ENCODE data around the gene OSBP2.

Gene OSBP2

GRCh38 chr22:30941363-30941740, 246.7 kb downstream of the OSBP2 start:
- H3K9me2 ChIP-seq (replicated peaks; ENCODE audit: low read depth, low read length): no peaks in the 10 kb centered on the region
- H2AFZ ChIP-seq (ENCODE audit: low read length): no peak overlapping the region
- H3K9ac ChIP-seq (ENCODE audit: low read depth, low read length, poor library complexity, severe bottlenecking): no peak overlapping the region
- no peak overlapping the region for H3K4me3 ChIP-seq (ENCODE audit: low read length, poor library complexity, severe bottlenecking)
- TF ChIP-seq, protein P1, sequence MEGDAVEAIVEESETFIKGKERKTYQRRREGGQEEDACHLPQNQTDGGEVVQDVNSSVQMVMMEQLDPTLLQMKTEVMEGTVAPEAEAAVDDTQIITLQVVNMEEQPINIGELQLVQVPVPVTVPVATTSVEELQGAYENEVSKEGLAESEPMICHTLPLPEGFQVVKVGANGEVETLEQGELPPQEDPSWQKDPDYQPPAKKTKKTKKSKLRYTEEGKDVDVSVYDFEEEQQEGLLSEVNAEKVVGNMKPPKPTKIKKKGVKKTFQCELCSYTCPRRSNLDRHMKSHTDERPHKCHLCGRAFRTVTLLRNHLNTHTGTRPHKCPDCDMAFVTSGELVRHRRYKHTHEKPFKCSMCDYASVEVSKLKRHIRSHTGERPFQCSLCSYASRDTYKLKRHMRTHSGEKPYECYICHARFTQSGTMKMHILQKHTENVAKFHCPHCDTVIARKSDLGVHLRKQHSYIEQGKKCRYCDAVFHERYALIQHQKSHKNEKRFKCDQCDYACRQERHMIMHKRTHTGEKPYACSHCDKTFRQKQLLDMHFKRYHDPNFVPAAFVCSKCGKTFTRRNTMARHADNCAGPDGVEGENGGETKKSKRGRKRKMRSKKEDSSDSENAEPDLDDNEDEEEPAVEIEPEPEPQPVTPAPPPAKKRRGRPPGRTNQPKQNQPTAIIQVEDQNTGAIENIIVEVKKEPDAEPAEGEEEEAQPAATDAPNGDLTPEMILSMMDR (conservative IDR thresholded peaks at IDR 0.05; ENCODE audit: low read length): no peak
- TF ChIP-seq EZH2phosphoT487 (IDR thresholded peaks at IDR 0.05; ENCODE audit: borderline replicate concordance): no peak
- H3K4me2 ChIP-seq (ENCODE audit: low read depth, low read length, poor library complexity, severe bottlenecking): no peak overlapping the region
- H3F3A ChIP-seq (ENCODE audit: low read depth): no peaks in the 10 kb centered on the region
- no peaks in the 10 kb centered on the region for H3K79me2 ChIP-seq (ENCODE audit: insufficient read depth, low read length)
- H3K9me3 ChIP-seq (ENCODE audit: insufficient read depth, low read depth, low read length): no peaks in the 10 kb centered on the region
- H3K36me3 ChIP-seq (ENCODE audit: insufficient read depth, low read length): peaks cover 93% of the 10 kb centered on the region; the same call in 1 of the 2 replicates
- H3K27me3 ChIP-seq (ENCODE audit: insufficient read depth, low read length, poor library complexity, severe bottlenecking): no peaks in the 10 kb centered on the region
- no peaks in the 10 kb centered on the region for H4K20me1 ChIP-seq (ENCODE audit: insufficient read depth, low read length, poor library complexity, severe bottlenecking)
- no peaks in the 10 kb centered on the region for H3K4me1 ChIP-seq (ENCODE audit: insufficient read depth, low read length, poor library complexity, severe bottlenecking)

DNA sequence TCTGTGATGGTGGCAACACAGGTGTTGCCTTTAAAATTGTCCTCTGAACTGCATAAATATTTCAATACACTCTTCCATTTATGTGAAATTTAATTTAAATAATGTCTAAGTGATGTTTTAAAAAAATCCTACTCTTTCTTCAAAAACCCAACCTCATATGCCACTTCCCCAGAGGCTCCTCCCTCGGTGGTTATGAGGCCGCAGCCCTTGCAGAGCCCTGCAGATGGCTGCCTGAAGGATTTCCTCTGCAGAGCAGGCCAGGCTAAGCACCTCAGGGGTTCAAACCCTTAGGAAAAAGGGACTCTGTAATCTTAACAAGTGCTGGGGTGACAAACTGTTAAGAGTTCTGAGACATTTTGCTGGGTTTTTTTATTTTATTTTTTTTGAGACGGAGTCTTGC, 248.7 kb downstream of the OSBP2 start:
- Histone ChIP-seq H4K20me1 (ENCODE audit: insufficient read depth, low read length, poor library complexity, severe bottlenecking) (no peaks in the 10 kb centered on the region), H3K4me3 (ENCODE audit: low read length, poor library complexity, severe bottlenecking) (no peak overlapping the region), H3K9ac (ENCODE audit: low read depth, low read length, poor library complexity, severe bottlenecking) (no peak overlapping the region), H3K4me1 (ENCODE audit: insufficient read depth, low read length, poor library complexity, severe bottlenecking) (no peaks in the 10 kb centered on the region), H3K36me3 (ENCODE audit: insufficient read depth, low read length) (peaks cover 91% of the 10 kb centered on the region; the same call in 1 of the 2 replicates), H3K9me3 (ENCODE audit: insufficient read depth, low read depth, low read length) (no peaks in the 10 kb centered on the region), H3K9me2 (replicated peaks; ENCODE audit: low read depth, low read length) (no peaks in the 10 kb centered on the region), H3K27me3 (ENCODE audit: insufficient read depth, low read length, poor library complexity, severe bottlenecking) (no peaks in the 10 kb centered on the region), H3K79me2 (ENCODE audit: insufficient read depth, low read length) (no peaks in the 10 kb centered on the region), H2AFZ (ENCODE audit: low read length) (no peak overlapping the region), H3F3A (ENCODE audit: low read depth) (no peaks in the 10 kb centered on the region), H3K4me2 (ENCODE audit: low read depth, low read length, poor library complexity, severe bottlenecking) (no peak overlapping the region)
- TF ChIP-seq, protein P1 (conservative IDR thresholded peaks at IDR 0.05; ENCODE audit: low read length): no peak
- no peak for TF ChIP-seq EZH2phosphoT487 (IDR thresholded peaks at IDR 0.05; ENCODE audit: borderline replicate concordance)

DNA sequence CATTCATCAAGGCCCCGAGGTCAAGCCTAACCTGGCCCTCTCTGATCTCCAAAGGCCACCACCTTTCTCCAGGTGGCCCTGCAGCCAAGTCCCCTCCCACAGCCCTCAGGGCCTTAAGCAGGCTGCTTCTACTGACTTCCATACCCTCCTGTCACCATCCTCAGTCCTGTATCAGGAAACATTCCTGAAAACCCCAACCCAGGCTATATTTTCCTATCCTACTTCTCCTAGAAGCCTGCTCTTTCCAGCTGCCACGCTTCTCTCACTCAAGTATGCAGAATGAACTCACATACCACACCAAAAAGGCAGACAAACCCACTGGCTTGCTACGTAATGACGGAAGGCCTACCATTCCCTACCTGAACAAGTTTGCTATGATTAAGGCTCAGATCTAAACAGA, 250.3 kb downstream of the OSBP2 start:
- no peak for TF ChIP-seq EZH2phosphoT487 (IDR thresholded peaks at IDR 0.05; ENCODE audit: borderline replicate concordance)
- TF ChIP-seq, protein P1 (conservative IDR thresholded peaks at IDR 0.05; ENCODE audit: low read length): no peak
- peaks cover 93% of the 10 kb centered on the region; the same call in 1 of the 2 replicates for H3K36me3 ChIP-seq (ENCODE audit: insufficient read depth, low read length)
- H3K27me3 ChIP-seq (ENCODE audit: insufficient read depth, low read length, poor library complexity, severe bottlenecking): no peaks in the 10 kb centered on the region
- no peaks in the 10 kb centered on the region for H3K79me2 ChIP-seq (ENCODE audit: insufficient read depth, low read length)
- H3K9me2 ChIP-seq (replicated peaks; ENCODE audit: low read depth, low read length): no peaks in the 10 kb centered on the region
- no peaks in the 10 kb centered on the region for H3K4me1 ChIP-seq (ENCODE audit: insufficient read depth, low read length, poor library complexity, severe bottlenecking)
- no peaks in the 10 kb centered on the region for H4K20me1 ChIP-seq (ENCODE audit: insufficient read depth, low read length, poor library complexity, severe bottlenecking)
- no peak overlapping the region for H2AFZ ChIP-seq (ENCODE audit: low read length)
- no peak overlapping the region for H3K4me3 ChIP-seq (ENCODE audit: low read length, poor library complexity, severe bottlenecking)
- no peaks in the 10 kb centered on the region for H3K9me3 ChIP-seq (ENCODE audit: insufficient read depth, low read depth, low read length)
- H3K9ac ChIP-seq (ENCODE audit: low read depth, low read length, poor library complexity, severe bottlenecking): no peak overlapping the region
- no peak overlapping the region for H3K4me2 ChIP-seq (ENCODE audit: low read depth, low read length, poor library complexity, severe bottlenecking)
- H3F3A ChIP-seq (ENCODE audit: low read depth): no peaks in the 10 kb centered on the region

Data from Loucy (cell line).